Endodermal cell (in vitro differentiated cells): ENCODE measurements around the gene WDSUB1. TPM values are rescaled to one million over a fixed set of nuclear protein-coding genes. Genes with fewer than 3 reads are reported as not detected.

ENCODE experiments used
- DNase-seq: peaks from one replicate; pipeline ENCODE4 v3.0.0-alpha.2; 2017
- H3K27ac ChIP-seq: 2 replicates; pipeline ENCODE4 v1.5.1; 2013; ENCODE audit warnings: mild to moderate bottlenecking, low read depth, low read length, moderate library complexity
- H3K27me3 ChIP-seq: 2 replicates; pipeline ENCODE4 v1.6.1; 2013; ENCODE audit warnings: mild to moderate bottlenecking, low read length, moderate library complexity; ENCODE audit not compliant: insufficient read depth, control insufficient read depth, poor library complexity, severe bottlenecking
- H3K36me3 ChIP-seq: 2 replicates; pipeline ENCODE4 v1.7.0; 2013; ENCODE audit warnings: mild to moderate bottlenecking, low read length, moderate library complexity; ENCODE audit not compliant: control insufficient read depth, insufficient read depth
- H3K4me1 ChIP-seq: one replicate; pipeline ENCODE4 v1.7.0; 2013; ENCODE audit warnings: low read length; ENCODE audit not compliant: control insufficient read depth, insufficient read depth
- H3K4me3 ChIP-seq: 2 replicates; pipeline ENCODE4 v1.5.1; 2013; ENCODE audit warnings: mild to moderate bottlenecking, low read length, moderate library complexity
- H3K9ac ChIP-seq: 2 replicates; pipeline ENCODE4 v1.6.1; 2013; ENCODE audit warnings: mild to moderate bottlenecking, low read length, moderate library complexity; ENCODE audit not compliant: poor library complexity, severe bottlenecking; ENCODE audit errors: extremely low read depth
- H3K9me3 ChIP-seq: 2 replicates; pipeline ENCODE4 v1.6.1; 2013; ENCODE audit warnings: mild to moderate bottlenecking, low read length, moderate library complexity; ENCODE audit not compliant: control insufficient read depth
- H3K27ac Mint-ChIP-seq: 2 replicates; pipeline ENCODE4 v1.8.0; 2020; ENCODE audit warnings: mixed read lengths
- H3K27me3 Mint-ChIP-seq: 2 replicates; pipeline ENCODE4 v1.8.0; 2021; ENCODE audit warnings: mild to moderate bottlenecking, mixed read lengths; ENCODE audit not compliant: insufficient read depth
- H3K36me3 Mint-ChIP-seq: 2 replicates; pipeline ENCODE4 v1.8.0; 2020; ENCODE audit warnings: low read depth, mixed read lengths
- H3K4me1 Mint-ChIP-seq: 2 replicates; pipeline ENCODE4 v1.8.0; 2020; ENCODE audit warnings: mixed read lengths
- H3K4me3 Mint-ChIP-seq: 2 replicates; pipeline ENCODE4 v1.8.0; 2020; ENCODE audit warnings: mild to moderate bottlenecking, moderate library complexity, mixed read lengths
- H3K9me3 Mint-ChIP-seq: 2 replicates; pipeline ENCODE4 v1.8.0; 2020; ENCODE audit warnings: mild to moderate bottlenecking, mixed read lengths
- CTCF ChIP-seq: fragments of 200-600 bp; sonication (generic); conservative IDR thresholded peaks from 2 replicates; pipeline ENCODE4 v1.5.0; 2021; ENCODE audit warnings: antibody characterized with exemption, mild to moderate bottlenecking
- WGBS, 2 experiments: methylation state at CpG; one replicate each; pipeline versions ENCODE4 v1.1.5 to v1.1.7; 2013; ENCODE audit warnings: missing lambda C conversion rate in 2 of 2, mixed read lengths in 1 of 2; ENCODE audit not compliant: insufficient coverage in 1 of 2, insufficient read length in 1 of 2; 5-methylcytosine and 5-hydroxymethylcytosine counted together
- total RNA-seq, 2 donors: library from RNA; stranded (reverse); fragmentation: NEBNext Ultra II Directional in 1 of 2; extraction: Animal tissue kit (Norgen Biotek cat#: 25700) in 1 of 2; gene quantifications; 2 replicates in 1 of 2; 3 replicates in 1 of 2; pipeline ENCODE4 v1.2.1, GENCODE V29; 2021

Gene WDSUB1
- total RNA-seq, 2 donors from 2014 or later, result 10.7 to 14.7 TPM

- Histone ChIP-seq H3K27me3 (no peaks in the 10 kb centered on the region), H3K9ac (no peak overlapping the region), H3K9me3 (no peaks in the 10 kb centered on the region), H3K4me3 (no peak overlapping the region), H3K27ac (no peak overlapping the region), H3K4me1 (no peaks in the 10 kb centered on the region), H3K36me3 (peaks cover 7% of the 10 kb centered on the region)
- no peaks in the 10 kb centered on the region for H3K9me3 Mint-ChIP-seq
- no peak for DNase-seq
- no peaks in the 10 kb centered on the region for H3K4me1 Mint-ChIP-seq
- no peaks in the 10 kb centered on the region for H3K27me3 Mint-ChIP-seq
- 90 to 91% methylated on average over 4 to 10 of the region's 12 CpGs for WGBS, 2 experiments
- H3K4me3 Mint-ChIP-seq, result no peak overlapping the region
- no peak for TF ChIP-seq CTCF
- no peak overlapping the region for H3K27ac Mint-ChIP-seq
- H3K36me3 Mint-ChIP-seq, result peaks cover 39% of the 10 kb centered on the region
Measured at GRCh38 chr2:159251296-159252173, 35.0 kb downstream of the WDSUB1 start.

- H3K4me1 Mint-ChIP-seq, result no peaks in the 10 kb centered on the region
- Histone ChIP-seq H3K9me3 (no peaks in the 10 kb centered on the region), H3K4me1 (no peaks in the 10 kb centered on the region), H3K27me3 (no peaks in the 10 kb centered on the region), H3K9ac (no peak overlapping the region), H3K4me3 (no peak overlapping the region), H3K27ac (no peak overlapping the region), H3K36me3 (peaks cover 7% of the 10 kb centered on the region)
- DNase-seq, result no peak
- no peak overlapping the region for H3K27ac Mint-ChIP-seq
- no peaks in the 10 kb centered on the region for H3K27me3 Mint-ChIP-seq
- peaks cover 40% of the 10 kb centered on the region for H3K36me3 Mint-ChIP-seq
- no peak overlapping the region for H3K4me3 Mint-ChIP-seq
- WGBS, 2 experiments, result 94 to 96% methylated on average over 4 to 7 of the region's 7 CpGs
- H3K9me3 Mint-ChIP-seq, result no peaks in the 10 kb centered on the region
- TF ChIP-seq CTCF, result no peak
Measured at GRCh38 chr2:159249990-159250715, 36.4 kb downstream of the WDSUB1 start.

GRCh38 chr2:159246325-159246988 lies 40.0 kb downstream of the WDSUB1 start:
- H3K9ac ChIP-seq, result no peak overlapping the region
- H3K27me3 Mint-ChIP-seq, result no peaks in the 10 kb centered on the region
- H3K9me3 ChIP-seq, result no peaks in the 10 kb centered on the region
- no peak for DNase-seq
- H3K27ac ChIP-seq, result no peak overlapping the region
- no peak overlapping the region for H3K4me3 Mint-ChIP-seq
- no peaks in the 10 kb centered on the region for H3K27me3 ChIP-seq
- no peak overlapping the region for H3K27ac Mint-ChIP-seq
- no peak for TF ChIP-seq CTCF
- H3K4me3 ChIP-seq, result no peak overlapping the region
- no peaks in the 10 kb centered on the region for H3K4me1 Mint-ChIP-seq
- H3K9me3 Mint-ChIP-seq, result no peaks in the 10 kb centered on the region
- peaks cover 32% of the 10 kb centered on the region for H3K36me3 ChIP-seq
- H3K4me1 ChIP-seq, result no peaks in the 10 kb centered on the region
- whole genome bisulfite sequencing, 2 experiments, result 91 to 92% methylated on average over 3 to 6 of the region's 7 CpGs
- peaks cover 37% of the 10 kb centered on the region for H3K36me3 Mint-ChIP-seq
